K562 (cell line): Measurements from ENCODE around the gene RGPD4. TPM values are rescaled to one million over a fixed set of nuclear protein-coding genes. Genes with fewer than 3 reads are reported as not detected.
"Not testable (repeated sequence)": the region's sequence is repeated elsewhere in the genome, so short reads cannot be mapped to it uniquely, and the experiment has no call there.

ENCODE experiments used
- ATAC-seq: fragments of 200-7000 bp; cut with Tn5 transposase; 3 replicates; pipeline ENCODE4 v1.9.1; 2020; ENCODE audit warnings: moderate library complexity
- BruUV-seq: library from RNA; stranded (reverse); fragments of 400-500 nt; replicated peaks from 2 replicates; lab custom pipeline; 2021; lab: Mats Ljungman, UMichigan
- CTCF ChIA-PET: fragments of 300-600 bp; formaldehyde crosslinking; extraction: SDS; loops from one replicate; lab custom pipeline; 2021; ENCODE audit warnings: low intra/inter-chr PET ratio; lab: Yijun Ruan, JAX
- POLR2A ChIA-PET: fragments of 300-600, 350-650 bp; sonication (Branson Sonifier 250); formaldehyde crosslinking; extraction: SDS; loops from one replicate; lab custom pipeline; 2021; ENCODE audit warnings: antibody characterized with exemption, inconsistent platforms; lab: Yijun Ruan, JAX
- DNase-seq, 4 experiments: peaks; one replicate each; pipeline versions ENCODE4 v3.0.0 to v3.0.0-alpha.2; 2011 to 2018; ENCODE audit warnings: low spot score in 3 of 4, mixed read lengths in 3 of 4; ENCODE audit errors: extremely low read depth in 1 of 4
- FAIRE-seq: peaks from 2 replicates; lab custom pipeline; 2011; peaks lifted over from hg19 to GRCh38; lab: Jason Lieb, UNC
- H2AFZ ChIP-seq: 2 replicates; pipeline ENCODE4 v1.6.0; 2011; ENCODE audit warnings: low read depth, low read length, control low read depth, inconsistent platforms
- H3K27ac ChIP-seq: fragments of 200-600 bp; 3 replicates; pipeline ENCODE4 v1.8.0; 2011; ENCODE audit warnings: low read depth, mild to moderate bottlenecking, control low read depth, inconsistent platforms, low read length, moderate library complexity, mixed read lengths; ENCODE audit errors: extremely low read depth
- H3K27me3 ChIP-seq, 2 experiments: fragments of 300-600 bp in 1 of 2; 2 replicates in 1 of 2; 3 replicates in 1 of 2; pipeline versions ENCODE4 v1.6.0 to v1.8.0; 2011; ENCODE audit warnings: inconsistent platforms in 2 of 2, low read length in 2 of 2, mild to moderate bottlenecking in 1 of 2, mixed read lengths in 1 of 2, moderate library complexity in 1 of 2; ENCODE audit not compliant: control insufficient read depth in 2 of 2, insufficient read depth in 2 of 2
- H3K36me3 ChIP-seq: fragments of 300-600 bp; 3 replicates; pipeline ENCODE4 v1.8.0; 2011; ENCODE audit warnings: mild to moderate bottlenecking, low read length, inconsistent platforms; ENCODE audit not compliant: control insufficient read depth, insufficient read depth
- H3K4me1 ChIP-seq, 2 experiments: fragments of 200-600 bp in 1 of 2; replicated peaks in 1 of 2; 2 replicates in 1 of 2; 3 replicates in 1 of 2; pipeline versions ENCODE4 v1.5.1 to v1.8.0; 2011; ENCODE audit warnings: inconsistent platforms in 2 of 2, low read length in 2 of 2, mild to moderate bottlenecking in 1 of 2, mixed read lengths in 1 of 2, moderate library complexity in 1 of 2; ENCODE audit not compliant: control insufficient read depth in 2 of 2, insufficient read depth in 2 of 2
- H3K4me2 ChIP-seq: 2 replicates; pipeline ENCODE4 v1.6.1; 2011; ENCODE audit warnings: low read length, control low read depth, inconsistent platforms, mixed read lengths; ENCODE audit not compliant: insufficient read depth
- H3K4me3 ChIP-seq: fragments of 200-600 bp; sonication (generic), shearing (Covaris generic); 2 replicates; pipeline ENCODE4 v1.5.1; 2016; ENCODE audit warnings: control low read depth, inconsistent platforms
- H3K79me2 ChIP-seq: fragments of 200-600 bp; 3 replicates; pipeline ENCODE4 v1.8.0; 2011; ENCODE audit warnings: low read length, inconsistent platforms; ENCODE audit not compliant: control insufficient read depth, insufficient read depth
- H3K9ac ChIP-seq, 2 experiments: 2 replicates each; pipeline versions ENCODE4 v1.6.0 to v1.6.1; 2011; ENCODE audit warnings: low read depth in 2 of 2, low read length in 2 of 2, control low read depth in 1 of 2, inconsistent platforms in 1 of 2, mild to moderate bottlenecking in 1 of 2, mixed read lengths in 1 of 2; ENCODE audit not compliant: insufficient read depth in 1 of 2
- H3K9me1 ChIP-seq: one replicate; pipeline ENCODE4 v1.6.0; 2011; ENCODE audit warnings: inconsistent platforms, mild to moderate bottlenecking, low read length, moderate library complexity; ENCODE audit not compliant: control insufficient read depth, insufficient read depth
- H3K9me3 ChIP-seq: replicated peaks from 2 replicates; pipeline ENCODE4 v1.5.1; 2011; ENCODE audit warnings: low read depth, low read length, inconsistent platforms; ENCODE audit not compliant: control insufficient read depth, insufficient read depth
- H4K20me1 ChIP-seq: replicated peaks from 2 replicates; pipeline ENCODE4 v1.6.1; 2011; ENCODE audit warnings: low read length, inconsistent platforms, mixed read lengths; ENCODE audit not compliant: control insufficient read depth, insufficient read depth
- CTBP1 ChIP-seq: fragments of 450-650 bp; IDR thresholded peaks from 2 replicates; pipeline ENCODE4 v1.6.1; 2016; ENCODE audit warnings: borderline replicate concordance
- FOXJ3 ChIP-seq: sonication (generic); formaldehyde crosslinking; IDR thresholded peaks from 2 replicates; pipeline ENCODE4 v1.4.0; 2020; ENCODE audit warnings: mild to moderate bottlenecking, missing genetic modification reagents
- MTA3 ChIP-seq: fragments of 450-650 bp; formaldehyde crosslinking; IDR thresholded peaks from 2 replicates; pipeline ENCODE4 v1.6.1; 2017; ENCODE audit warnings: mild to moderate bottlenecking, borderline replicate concordance
- PHB2 ChIP-seq: fragments of 450-650 bp; IDR thresholded peaks from 2 replicates; pipeline ENCODE4 v1.6.1; 2017; ENCODE audit warnings: low read depth
- ZNF197 ChIP-seq: fragments of 200-800 bp; sonication (Bioruptor generic); IDR thresholded peaks from 2 replicates; pipeline ENCODE4 v1.6.1; 2016; ENCODE audit warnings: low read depth, missing genetic modification characterization, missing compliant biosample characterization
- WGBS: fragments of 100-300 bp; shearing (Covaris generic); methylation state at CpG from one replicate; pipeline ENCODE4 v1.1.6; 2016; ENCODE audit warnings: low coverage, mixed read lengths; ENCODE audit not compliant: insufficient coverage; ENCODE audit errors: missing lambda C conversion rate; 5-methylcytosine and 5-hydroxymethylcytosine counted together
- in situ Hi-C: fragments of 300-500 bp; cut with MboI; formaldehyde crosslinking; loops from 4 replicates; pipeline ENCODE4 v1.15.0; 2018; ENCODE audit warnings: inconsistent platforms, mixed read lengths
- intact Hi-C: fragments of 100-400 bp; cut with micrococcal nuclease; formaldehyde crosslinking; loops from 2 replicates; pipeline ENCODE4 v1.14.2; 2022
- polyA plus RNA-seq, 8 experiments: library from polyadenylated mRNA; depleted of rRNA in 4 of 8; stranded (reverse) in 5 of 8; unstranded in 3 of 8; fragments of >200 nt; fragmentation: Nextera tagmentation in 2 of 8; fragmentation: Illumina TruSeq in 1 of 8; extraction: Ambion mirVana in 2 of 8; extraction: Trizol in 1 of 8; gene quantifications; 2 replicates each; pipeline versions ENCODE4 v1.2.1 to v1.2.3, GENCODE V29; 2011 to 2014; ENCODE audit warnings: inconsistent platforms in 1 of 8, missing spikeins in 1 of 8
- total RNA-seq, 7 experiments: library from RNA; depleted of rRNA in 6 of 7; stranded (reverse); fragments of >200 nt in 6 of 7; fragmentation: Illumina TruSeq in 2 of 7; extraction: Trizol in 2 of 7; gene quantifications; 2 replicates each; pipeline versions ENCODE4 v1.2.1 to v1.2.3, GENCODE V29; 2011 to 2021; ENCODE audit warnings: low replicate concordance in 1 of 7
- TF ChIP-seq, protein P1 (sequence below): fragments of 250-450 bp; sonication (Bioruptor Pico); IDR thresholded peaks from 2 replicates; pipeline ENCODE4 v1.4.0; 2020

The RGPD4 gene
- total and polyA plus RNA-seq, 9 of the 15 experiments (the other 6 are each of a cell fraction or from before 2014, with no cell fraction given): 0.04 TPM; not detected in 8

DNA sequence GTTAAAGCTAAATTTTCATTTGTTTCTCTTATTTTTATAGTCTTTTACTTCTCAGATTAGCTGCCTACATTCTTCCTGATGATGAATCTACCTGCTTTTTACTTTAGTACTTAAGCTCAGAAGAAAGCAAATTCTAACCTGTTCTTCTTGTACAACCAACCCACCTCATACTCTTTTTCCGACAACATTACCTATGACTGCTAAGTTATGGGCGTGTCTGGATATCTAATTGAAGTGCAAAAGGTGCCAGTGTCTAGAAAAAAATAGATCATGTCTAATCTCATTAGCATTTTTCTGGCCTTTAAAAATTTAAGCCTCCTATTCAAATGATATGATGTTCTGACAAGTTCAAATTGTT, 1.5 kb upstream of the RGPD4 start (continued):
- TF ChIP-seq PHB2 (no peak), MTA3 (no peak), ZNF197 (CRISPR knock-in tag) (no peak), FOXJ3 (CRISPR knock-in tag) (no peak), CTBP1 (no peak)
- TF ChIP-seq, protein P1, sequence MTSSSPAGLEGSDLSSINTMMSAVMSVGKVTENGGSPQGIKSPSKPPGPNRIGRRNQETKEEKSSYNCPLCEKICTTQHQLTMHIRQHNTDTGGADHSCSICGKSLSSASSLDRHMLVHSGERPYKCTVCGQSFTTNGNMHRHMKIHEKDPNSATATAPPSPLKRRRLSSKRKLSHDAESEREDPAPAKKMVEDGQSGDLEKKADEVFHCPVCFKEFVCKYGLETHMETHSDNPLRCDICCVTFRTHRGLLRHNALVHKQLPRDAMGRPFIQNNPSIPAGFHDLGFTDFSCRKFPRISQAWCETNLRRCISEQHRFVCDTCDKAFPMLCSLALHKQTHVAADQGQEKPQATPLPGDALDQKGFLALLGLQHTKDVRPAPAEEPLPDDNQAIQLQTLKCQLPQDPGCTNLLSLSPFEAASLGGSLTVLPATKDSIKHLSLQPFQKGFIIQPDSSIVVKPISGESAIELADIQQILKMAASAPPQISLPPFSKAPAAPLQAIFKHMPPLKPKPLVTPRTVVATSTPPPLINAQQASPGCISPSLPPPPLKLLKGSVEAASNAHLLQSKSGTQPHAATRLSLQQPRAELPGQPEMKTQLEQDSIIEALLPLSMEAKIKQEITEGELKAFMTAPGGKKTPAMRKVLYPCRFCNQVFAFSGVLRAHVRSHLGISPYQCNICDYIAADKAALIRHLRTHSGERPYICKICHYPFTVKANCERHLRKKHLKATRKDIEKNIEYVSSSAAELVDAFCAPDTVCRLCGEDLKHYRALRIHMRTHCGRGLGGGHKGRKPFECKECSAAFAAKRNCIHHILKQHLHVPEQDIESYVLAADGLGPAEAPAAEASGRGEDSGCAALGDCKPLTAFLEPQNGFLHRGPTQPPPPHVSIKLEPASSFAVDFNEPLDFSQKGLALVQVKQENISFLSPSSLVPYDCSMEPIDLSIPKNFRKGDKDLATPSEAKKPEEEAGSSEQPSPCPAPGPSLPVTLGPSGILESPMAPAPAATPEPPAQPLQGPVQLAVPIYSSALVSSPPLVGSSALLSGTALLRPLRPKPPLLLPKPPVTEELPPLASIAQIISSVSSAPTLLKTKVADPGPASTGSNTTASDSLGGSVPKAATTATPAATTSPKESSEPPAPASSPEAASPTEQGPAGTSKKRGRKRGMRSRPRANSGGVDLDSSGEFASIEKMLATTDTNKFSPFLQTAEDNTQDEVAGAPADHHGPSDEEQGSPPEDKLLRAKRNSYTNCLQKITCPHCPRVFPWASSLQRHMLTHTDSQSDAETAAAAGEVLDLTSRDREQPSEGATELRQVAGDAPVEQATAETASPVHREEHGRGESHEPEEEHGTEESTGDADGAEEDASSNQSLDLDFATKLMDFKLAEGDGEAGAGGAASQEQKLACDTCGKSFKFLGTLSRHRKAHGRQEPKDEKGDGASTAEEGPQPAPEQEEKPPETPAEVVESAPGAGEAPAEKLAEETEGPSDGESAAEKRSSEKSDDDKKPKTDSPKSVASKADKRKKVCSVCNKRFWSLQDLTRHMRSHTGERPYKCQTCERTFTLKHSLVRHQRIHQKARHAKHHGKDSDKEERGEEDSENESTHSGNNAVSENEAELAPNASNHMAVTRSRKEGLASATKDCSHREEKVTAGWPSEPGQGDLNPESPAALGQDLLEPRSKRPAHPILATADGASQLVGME (CRISPR knock-in tag): no peak

DNA sequence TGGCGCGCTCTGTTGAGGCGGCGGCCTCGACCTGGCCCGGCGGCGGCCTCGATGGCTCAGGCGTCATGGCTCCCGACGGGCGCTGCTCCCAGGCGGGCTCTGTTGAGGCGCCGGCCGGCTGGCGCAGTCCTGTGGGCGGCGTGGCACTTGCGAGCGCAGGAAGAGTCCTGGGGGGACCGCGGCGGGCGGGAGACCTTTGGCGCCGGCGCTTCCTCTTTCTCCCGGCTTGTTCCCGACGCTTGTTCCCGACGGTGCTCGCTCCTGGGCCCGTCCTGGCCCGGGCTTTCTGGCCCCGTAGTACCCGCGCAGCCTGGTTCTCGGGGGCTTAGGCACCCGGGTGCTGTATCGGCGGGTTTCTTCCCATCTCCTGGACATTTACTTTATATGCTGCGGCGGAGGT, 2.8 kb downstream of the RGPD4 start:
- CTCF ChIA-PET, H3K9me3 ChIP-seq, H3K27me3 ChIP-seq, DNase-seq, in situ Hi-C loops, H3K4me2 ChIP-seq, H3K4me1 ChIP-seq, BruUV-seq, H3K27ac ChIP-seq, ATAC-seq, intact Hi-C loops, H3K4me3 ChIP-seq, H4K20me1 ChIP-seq, POLR2A ChIA-PET, H3K9ac ChIP-seq, H3K9me1 ChIP-seq, H3K36me3 ChIP-seq, H3K79me2 ChIP-seq, H2AFZ ChIP-seq, FAIRE-seq: not testable (repeated sequence)
- 55% methylated on average over 5 of the region's 46 CpGs for WGBS

DNA sequence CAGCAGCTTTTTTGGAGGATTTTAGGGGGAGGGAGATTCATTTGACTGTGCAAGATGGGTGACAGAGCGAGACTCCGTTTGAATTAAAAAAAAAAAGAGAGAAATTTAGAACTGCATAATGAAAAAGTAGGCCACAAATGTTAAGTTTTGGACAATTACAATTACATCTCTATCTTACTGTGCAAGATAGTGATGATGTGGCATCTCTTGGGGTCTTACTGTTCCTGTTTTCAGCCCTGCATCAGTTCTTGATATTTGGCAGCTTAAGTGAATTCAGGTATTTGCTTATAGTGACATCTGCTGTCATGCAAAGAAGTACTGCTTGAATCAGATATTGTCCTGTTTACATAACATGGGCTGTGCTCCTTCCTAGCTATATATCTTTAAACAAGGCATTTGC, 6.5 kb downstream of the RGPD4 start:
- in situ Hi-C loops, H3K4me3 ChIP-seq, H3K9me3 ChIP-seq, intact Hi-C loops, H3K27me3 ChIP-seq, H2AFZ ChIP-seq, FAIRE-seq, H3K79me2 ChIP-seq, BruUV-seq, ATAC-seq, CTCF ChIA-PET, H3K4me2 ChIP-seq, H3K36me3 ChIP-seq, H3K9ac ChIP-seq, POLR2A ChIA-PET, H4K20me1 ChIP-seq, DNase-seq, H3K27ac ChIP-seq, H3K9me1 ChIP-seq, H3K4me1 ChIP-seq: not testable (repeated sequence)
- no CpG with 5 or more reads among the region's 2 CpGs for WGBS
